Progenitor cell of endocrine pancreas (in vitro differentiated cells): ENCODE measurements around the gene ANKS1B. TPM values are rescaled to one million over a fixed set of nuclear protein-coding genes. Genes with fewer than 3 reads are reported as not detected.

Source experiments
- DNase-seq: peaks from one replicate; pipeline ENCODE4 v3.0.0; 2021; ENCODE audit warnings: low spot score; ENCODE audit not compliant: unreplicated experiment
- H3K27ac Mint-ChIP-seq: 2 replicates; pipeline ENCODE4 v1.8.0; 2021; ENCODE audit warnings: mild to moderate bottlenecking, moderate library complexity, mixed read lengths
- H3K27me3 Mint-ChIP-seq: 2 replicates; pipeline ENCODE4 v1.8.0; 2021; ENCODE audit warnings: mixed read lengths
- H3K36me3 Mint-ChIP-seq: 2 replicates; pipeline ENCODE4 v1.8.0; 2022; ENCODE audit warnings: mixed read lengths; ENCODE audit not compliant: insufficient read depth
- H3K4me1 Mint-ChIP-seq: 2 replicates; pipeline ENCODE4 v1.8.0; 2021; ENCODE audit warnings: low read depth, mixed read lengths
- H3K4me3 Mint-ChIP-seq: 2 replicates; pipeline ENCODE4 v1.8.0; 2021; ENCODE audit warnings: low read depth, mild to moderate bottlenecking, moderate library complexity, mixed read lengths
- H3K9me3 Mint-ChIP-seq: 2 replicates; pipeline ENCODE4 v1.8.0; 2021; ENCODE audit warnings: low read depth, mixed read lengths
- CTCF ChIP-seq: fragments of 200-600 bp; sonication (generic); IDR thresholded peaks from one replicate; pipeline ENCODE4 v1.5.0; 2021; ENCODE audit warnings: antibody characterized with exemption, mild to moderate bottlenecking; ENCODE audit not compliant: unreplicated experiment
- total RNA-seq: library from RNA; stranded (reverse); gene quantifications from 2 replicates; pipeline ENCODE4 v1.2.1, GENCODE V29; 2021

The ANKS1B gene
- total RNA-seq, 1 donor from 2014 or later: 10.1 TPM

GRCh38 chr12:98727196-98727595 is 1257.5 kb downstream of the ANKS1B start:
- Mint-ChIP-seq H3K4me1 (no peaks in the 10 kb centered on the region), H3K36me3 (peaks cover 16% of the 10 kb centered on the region), H3K4me3 (no peak overlapping the region), H3K27me3 (no peaks in the 10 kb centered on the region), H3K27ac (no peak overlapping the region), H3K9me3 (no peaks in the 10 kb centered on the region)
- DNase-seq: no peak
- TF ChIP-seq CTCF: no peak

GRCh38 chr12:98725476-98726247 is 1259.1 kb downstream of the ANKS1B start:
- TF ChIP-seq CTCF: peak; percentile 58
- no peak overlapping the region for H3K27ac Mint-ChIP-seq
- peaks cover 16% of the 10 kb centered on the region for H3K36me3 Mint-ChIP-seq
- H3K9me3 Mint-ChIP-seq: no peaks in the 10 kb centered on the region
- H3K4me1 Mint-ChIP-seq: no peaks in the 10 kb centered on the region
- DNase-seq: no peak
- no peak overlapping the region for H3K4me3 Mint-ChIP-seq
- no peaks in the 10 kb centered on the region for H3K27me3 Mint-ChIP-seq

GRCh38 chr12:98724384-98725155 is 1260.2 kb downstream of the ANKS1B start:
- DNase-seq: no peak
- H3K9me3 Mint-ChIP-seq: no peaks in the 10 kb centered on the region
- no peak for TF ChIP-seq CTCF
- no peak overlapping the region for H3K4me3 Mint-ChIP-seq
- H3K27me3 Mint-ChIP-seq: no peaks in the 10 kb centered on the region
- H3K27ac Mint-ChIP-seq: no peak overlapping the region
- no peaks in the 10 kb centered on the region for H3K4me1 Mint-ChIP-seq
- H3K36me3 Mint-ChIP-seq: peaks cover 13% of the 10 kb centered on the region

GRCh38 chr12:98721204-98721702 is 1263.5 kb downstream of the ANKS1B start:
- Mint-ChIP-seq H3K4me1 (no peaks in the 10 kb centered on the region), H3K36me3 (peaks cover 16% of the 10 kb centered on the region), H3K27ac (no peak overlapping the region), H3K4me3 (no peak overlapping the region), H3K9me3 (no peaks in the 10 kb centered on the region), H3K27me3 (no peaks in the 10 kb centered on the region)
- DNase-seq: no peak
- TF ChIP-seq CTCF: no peak
